Measurements from ENCODE around the gene RANBP1.

RANBP1 gene

DNA sequence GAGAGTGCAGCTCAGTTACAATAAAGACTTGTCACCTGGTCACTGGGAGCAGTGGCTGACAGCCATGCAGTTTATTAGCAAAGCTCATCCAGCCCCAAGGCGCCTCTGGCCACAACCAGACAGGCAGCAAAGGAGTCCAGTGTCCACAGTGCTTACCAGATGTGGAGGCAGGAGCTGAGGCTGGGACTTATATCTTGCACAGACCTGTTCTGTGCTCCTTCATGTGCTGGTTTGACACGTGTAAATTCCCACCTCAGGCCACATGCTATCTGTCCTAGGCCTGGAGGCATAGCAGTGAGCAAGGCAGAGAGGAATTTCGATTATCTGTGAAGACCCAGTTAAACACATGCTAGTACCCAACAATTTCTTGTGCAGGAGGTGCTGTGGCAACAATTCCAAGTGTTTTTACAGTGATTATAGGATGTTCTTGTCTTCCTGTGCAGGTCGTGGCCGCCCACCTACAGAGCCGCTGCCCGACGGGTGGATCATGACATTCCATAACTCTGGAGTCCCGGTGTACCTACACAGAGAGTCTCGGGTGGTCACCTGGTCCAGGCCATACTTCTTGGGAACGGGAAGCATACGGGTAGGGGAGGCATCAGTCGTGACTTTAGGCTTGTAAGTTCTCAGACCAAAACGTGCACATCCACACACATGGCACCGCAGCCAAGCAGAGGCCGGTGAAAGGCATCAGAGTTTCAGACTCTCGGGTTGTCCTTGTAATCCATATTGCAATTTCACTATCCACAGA lies 26.5 kb upstream of the RANBP1 start:
- DNase-seq: no peak

DNA sequence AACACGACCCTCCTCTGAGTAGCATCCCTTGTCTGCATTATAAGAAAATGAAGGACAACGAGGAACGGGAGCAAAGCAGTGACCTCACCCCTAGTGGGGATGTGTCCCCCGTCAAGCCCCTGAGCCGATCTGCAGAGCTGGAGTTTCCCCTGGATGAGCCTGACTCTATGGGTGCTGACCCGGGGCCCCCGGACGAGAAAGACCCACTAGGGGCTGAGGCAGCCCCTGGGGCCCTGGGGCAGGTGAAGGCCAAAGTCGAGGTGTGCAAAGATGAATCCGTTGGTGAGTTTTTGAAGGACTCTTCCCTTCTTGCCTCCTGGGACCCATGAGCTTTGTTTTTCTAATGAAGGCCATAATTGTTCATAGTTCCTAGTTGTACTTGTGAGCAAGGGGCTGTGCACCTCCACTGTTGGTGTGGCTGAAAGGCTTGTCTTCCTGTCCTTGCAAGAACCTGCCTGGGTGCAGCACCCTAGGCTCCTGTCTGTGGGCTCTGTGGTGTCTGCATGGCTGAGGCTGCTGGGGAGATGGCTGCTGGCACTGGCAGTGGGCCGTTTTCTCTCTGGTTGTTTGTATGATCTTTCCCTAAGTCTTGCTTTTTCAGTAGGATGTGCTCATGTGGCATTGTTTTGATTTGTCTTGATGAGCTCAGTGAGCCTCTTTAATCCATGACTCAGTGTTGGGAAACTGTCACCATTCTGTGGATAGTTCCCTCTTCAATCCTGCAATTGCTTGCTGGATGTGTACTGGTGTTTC lies 25.8 kb upstream of the RANBP1 start:
- no peak for DNase-seq

DNA sequence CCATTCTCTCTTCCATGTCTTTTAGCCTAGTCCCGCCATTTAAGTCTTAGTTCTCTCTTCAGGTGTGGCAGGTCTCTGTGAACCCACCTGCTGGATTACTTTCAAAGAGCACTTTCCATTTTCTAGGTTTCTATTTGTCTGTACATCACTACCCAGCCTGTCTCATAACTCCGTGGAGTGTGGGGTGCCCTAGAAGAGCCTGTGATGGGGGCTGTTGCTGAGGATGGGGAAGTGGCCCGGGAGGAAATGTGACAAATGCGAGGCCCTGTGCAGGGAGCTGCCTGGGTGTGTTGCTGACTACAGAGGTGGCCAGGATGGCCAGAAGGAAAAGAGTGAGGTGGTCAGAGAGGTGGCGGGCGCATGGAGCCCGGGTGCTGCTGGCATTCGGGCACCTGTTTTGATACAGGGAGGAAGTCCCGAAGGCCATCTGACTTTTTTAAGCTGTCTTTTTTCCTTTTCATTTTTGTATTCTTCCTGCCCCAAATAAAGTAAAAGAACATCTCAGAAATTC lies 25.1 kb upstream of the RANBP1 start:
- DNase-seq: no peak

DNA sequence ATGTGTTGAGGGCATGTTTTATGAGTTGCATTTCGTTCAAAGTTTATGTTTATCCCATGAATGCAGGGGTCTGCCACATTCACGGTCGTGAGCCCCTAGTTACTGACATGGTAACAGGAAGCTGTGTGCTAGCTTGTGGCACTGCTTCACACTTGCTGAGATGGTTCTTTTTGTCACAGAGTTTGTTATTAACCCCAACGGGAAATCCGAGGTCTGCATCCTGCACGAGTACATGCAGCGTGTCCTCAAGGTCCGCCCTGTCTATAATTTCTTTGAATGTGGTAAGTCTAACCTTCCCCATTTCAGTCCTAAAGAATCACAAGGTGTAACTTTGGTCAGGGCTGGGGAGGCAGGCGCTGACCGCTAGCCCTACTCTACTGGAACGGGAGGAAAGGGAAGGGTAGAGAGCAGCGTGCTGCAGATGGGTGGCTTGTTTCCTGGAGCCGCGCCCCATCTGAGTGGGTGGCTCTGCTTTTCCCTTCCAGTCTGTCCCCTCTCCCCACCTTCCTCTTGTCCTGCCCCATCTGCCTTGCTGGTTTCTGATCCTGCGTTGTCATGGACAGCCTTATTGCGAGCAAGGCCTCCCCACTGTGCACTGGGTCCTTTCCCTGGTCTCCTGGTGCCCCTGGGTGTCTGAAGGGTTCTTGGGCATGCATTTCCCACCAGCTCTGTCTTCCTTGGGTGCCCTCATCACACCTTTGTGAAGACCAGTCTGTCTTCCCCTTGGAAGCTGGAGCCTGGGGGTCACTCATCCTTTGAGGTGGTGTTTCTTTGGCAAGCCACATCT lies 24.0 kb upstream of the RANBP1 start:
- DNase-seq: no peak

DNA sequence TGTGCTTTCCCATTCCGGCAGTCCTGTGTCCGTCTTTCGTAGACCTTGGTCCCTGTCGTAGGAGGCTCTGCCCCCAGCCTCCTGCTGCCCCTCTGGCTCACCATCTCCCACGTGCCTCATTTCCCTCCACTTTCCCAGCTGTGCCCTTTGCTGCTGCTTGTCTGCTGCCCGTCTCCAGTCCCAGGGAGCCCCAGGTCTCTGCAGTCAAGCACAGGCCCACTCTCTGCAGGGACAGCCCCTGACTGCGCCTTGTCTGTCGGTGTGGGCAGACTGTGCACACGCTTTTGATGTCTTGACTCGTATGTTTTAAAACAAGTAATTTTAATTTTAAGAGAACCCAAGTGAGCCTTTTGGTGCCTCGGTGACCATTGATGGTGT lies 23.4 kb upstream of the RANBP1 start:
- DNase-seq: no peak

DNA sequence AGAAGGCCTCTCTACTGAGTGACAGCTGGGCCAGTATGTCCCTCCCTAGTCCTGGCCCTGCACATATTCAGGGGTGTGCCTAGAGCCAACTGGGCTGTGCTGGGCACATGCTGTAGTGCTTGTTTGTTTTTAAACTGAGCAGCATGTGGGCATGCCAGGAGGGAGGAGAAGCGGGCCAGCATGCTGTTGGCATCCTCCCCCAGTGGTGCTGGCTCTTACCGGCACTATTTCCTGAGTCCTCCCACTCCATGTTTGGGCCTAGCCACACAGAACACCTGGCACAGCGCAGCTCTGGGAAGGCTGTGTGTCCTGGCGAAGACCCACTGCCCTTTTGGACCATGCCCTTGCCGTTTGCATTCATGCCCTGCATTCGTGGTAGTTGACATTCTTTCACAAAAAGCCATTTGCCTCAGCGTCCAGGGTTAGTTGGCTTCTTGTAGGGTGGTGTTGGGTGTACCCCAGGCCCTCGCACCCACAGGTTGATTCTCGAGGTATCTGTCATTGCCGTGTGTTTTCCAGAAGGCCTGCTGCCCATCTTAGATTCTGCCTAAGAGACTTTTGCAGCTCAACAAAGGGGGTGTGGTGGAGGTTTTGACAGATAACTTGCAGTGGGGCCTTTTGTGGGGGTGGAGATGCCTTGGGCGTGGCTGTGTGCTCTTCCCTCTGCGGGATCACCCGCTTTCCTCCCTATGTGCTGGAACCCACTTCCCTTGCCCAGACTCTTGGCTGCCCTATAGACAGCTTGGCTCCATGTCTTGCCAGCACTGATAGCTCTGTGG lies 22.3 kb upstream of the RANBP1 start:
- DNase-seq: no peak

DNA sequence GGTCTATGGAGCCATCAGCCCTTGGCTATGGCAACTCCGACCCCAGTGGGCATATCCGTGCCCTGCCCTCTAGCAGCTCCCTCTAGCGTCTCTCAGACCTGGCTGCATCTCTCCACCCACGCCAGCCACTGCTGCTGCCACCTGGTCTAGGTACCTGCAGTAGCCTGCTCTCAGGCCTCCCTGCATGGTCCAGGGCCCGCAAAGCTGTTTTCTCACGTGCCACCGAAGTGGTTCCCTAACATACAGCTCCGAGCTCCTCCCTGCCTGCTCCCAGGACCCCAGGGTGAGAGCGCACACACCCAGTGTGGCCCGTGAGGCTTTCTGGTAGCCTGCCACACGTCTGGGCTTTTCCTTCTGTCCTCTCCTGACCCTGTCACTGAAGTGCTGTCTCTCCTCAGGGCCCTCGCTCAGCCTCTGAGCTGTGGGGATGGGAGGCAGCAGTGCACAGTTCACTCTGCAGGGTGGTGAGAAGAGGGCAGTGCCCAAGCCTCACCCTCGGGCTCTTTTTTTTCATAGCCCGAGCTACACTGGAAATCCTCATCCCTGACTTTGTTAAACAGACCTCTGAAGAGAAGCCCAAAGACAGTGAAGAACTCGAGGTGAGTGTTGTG lies 21.6 kb upstream of the RANBP1 start:
- no peak for DNase-seq

DNA sequence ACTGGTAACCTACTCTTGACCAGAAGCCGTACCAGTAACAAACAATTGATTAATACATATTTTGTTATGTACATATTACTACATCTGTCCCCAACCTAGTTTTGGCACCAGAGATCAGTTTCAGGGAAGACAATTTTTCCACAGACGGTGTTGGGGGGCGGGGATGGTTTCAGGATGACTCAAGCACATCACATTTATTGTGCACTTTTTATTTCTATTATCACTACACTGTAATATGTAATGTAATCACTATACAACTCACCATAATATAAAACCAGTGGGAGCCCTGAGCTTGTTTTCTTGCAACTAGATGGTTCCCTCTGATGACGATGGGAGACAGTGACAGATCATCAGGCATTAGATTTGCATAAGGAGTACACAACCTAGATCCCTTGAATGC lies 20.4 kb upstream of the RANBP1 start:
- no peak for DNase-seq

DNA sequence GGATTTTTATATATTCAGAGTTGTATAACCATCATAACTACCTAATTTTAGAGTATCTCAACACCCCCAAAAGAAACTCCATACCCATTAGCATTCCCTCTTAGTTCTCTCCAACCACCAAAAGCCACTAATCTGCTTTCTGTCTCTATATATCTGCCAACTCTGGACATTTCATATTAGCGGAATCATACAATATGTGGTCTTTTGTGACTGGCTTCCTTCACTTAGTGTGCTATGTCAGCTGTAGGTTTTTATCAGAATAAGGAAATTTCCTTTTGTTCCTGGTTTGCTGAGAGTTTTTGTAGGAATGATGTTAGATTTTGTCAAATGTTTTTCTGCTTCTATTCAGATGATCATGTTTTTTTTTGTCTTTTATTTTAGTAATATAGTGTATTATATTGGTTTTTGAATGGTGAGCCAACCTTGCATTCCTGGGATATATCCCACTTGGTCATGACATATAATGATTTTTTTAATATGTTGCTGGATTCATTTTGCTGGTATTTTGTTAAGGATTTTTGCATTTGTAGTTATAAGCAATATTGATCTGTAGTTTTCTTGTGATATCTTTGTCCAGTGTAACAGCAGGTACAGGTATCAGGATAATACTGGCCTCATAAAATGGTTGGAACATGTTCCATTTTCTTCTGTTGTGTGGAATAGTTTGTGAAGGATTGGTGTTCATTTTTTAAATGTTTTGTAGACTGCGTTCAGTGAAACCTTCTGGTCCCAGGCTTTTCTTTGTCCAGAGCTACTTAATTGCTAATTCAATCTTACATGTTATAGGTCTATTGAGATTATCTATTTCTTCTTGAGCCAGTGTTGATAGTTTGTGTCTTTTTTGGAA lies 19.1 kb upstream of the RANBP1 start:
- DNase-seq: no peak

DNA sequence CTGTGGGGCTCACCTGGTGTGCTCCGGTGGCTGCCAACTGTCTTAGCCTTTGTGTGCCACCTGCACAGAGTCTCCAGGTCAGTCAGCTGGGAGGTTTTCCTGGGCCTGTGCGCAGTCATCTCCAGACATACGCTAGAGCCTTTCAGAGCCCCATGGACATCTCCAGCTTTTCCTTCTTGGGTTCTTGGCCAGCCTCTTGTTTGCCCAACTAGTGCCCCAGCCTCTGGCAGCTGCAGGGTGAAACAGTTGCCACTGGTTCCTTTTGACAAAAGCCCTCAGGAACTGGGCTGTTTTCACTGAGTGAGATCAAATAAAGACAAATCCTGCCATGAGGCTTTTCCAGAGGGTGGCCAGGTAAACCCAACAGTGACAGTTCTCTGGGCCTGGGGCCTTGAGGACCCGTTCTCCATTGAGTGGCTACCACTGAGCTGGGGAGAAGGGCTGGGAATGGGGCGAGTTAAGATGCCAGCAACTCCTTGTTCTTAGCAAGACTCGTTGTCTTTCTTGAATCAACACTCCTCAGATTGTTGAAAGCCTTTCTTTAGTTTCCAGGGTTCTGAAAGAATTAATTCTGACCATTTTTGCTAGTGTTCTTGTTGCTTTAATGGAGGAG lies 16.7 kb upstream of the RANBP1 start:
- no peak for DNase-seq

DNA sequence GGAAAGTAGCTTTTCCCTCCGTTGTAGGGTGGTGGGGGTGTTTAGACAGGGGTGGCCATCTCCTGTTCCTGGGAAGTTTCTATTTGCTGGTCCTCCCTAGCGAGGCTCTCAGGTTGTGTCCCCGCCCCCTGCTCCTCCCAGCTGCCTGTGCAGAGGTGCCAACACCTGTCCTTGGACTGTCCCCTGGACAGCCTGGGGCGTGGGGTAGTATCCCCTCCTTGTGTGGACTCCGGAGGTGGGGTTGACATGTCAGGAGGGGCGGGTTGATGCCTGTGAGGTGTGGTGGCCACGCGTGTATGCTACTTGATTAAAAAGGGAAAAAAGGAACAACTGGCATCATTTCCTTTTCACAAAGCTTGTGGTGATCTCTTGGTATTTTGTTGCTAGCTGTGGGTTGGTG lies 14.3 kb upstream of the RANBP1 start:
- DNase-seq: no peak

DNA sequence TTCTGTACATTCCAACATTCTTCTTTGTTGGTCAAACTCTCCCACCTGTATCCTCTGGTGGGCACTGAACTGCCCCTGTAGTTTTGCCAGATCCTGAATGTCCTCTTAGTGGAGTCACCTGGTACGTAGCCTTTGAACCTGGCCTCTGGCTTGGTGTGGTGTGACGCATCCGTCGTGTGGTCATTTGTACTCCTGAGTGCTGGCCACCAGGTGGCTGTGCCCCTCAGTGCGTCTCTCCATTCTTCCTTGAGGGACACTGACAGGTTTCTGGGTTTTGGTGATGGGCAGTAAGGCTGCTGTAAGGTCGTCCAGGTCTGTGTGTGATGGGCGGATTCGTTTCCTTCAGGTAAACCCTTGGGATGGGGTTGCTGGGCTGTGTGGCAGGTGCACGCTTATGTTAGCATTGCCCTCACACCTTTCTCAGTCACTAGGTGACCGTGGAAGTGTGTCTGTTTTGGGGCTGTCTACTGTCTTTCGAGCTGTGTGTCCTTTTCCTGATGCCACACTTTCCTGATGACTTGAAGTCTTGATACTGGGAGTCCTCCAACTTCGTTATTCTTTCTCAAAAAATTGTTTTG lies 13.6 kb upstream of the RANBP1 start:
- no peak for DNase-seq

DNA sequence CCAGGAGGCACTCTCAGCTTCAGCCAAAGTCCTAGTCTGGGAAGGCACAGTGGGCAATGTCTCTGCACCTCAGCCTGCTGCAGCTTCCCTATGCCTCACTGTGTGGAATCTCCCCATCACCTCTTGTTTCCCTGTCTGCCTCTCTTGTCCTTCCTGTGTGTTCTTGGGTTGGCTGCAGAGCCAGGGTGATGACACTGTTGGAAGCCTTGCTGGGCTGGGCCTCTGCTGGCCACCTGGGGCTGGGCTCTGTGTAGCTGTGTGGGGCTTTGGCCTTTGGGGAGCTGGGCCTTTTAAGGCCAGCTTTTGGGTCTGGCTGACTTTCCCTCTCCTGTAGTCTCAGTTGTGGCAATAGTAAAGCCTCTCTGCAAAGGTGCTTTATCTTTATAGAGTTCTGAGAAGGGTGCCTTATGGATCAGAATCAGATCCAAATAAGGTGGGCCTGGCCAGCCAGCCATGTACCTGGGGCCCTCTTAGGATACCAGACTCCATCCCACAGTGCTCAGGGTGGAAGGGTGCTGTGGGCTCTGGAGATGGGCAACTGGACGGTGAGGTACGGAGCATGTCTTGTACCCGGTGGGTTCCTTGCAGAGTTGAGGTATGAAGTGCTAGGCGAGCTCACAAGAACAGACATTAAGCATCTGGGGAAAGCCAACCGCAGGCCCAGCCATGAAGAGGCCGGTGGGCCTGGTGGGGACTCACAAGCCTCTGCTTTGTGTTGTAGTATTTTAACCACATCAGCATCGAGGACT lies 10.3 kb upstream of the RANBP1 start:
- DNase-seq: no peak

DNA sequence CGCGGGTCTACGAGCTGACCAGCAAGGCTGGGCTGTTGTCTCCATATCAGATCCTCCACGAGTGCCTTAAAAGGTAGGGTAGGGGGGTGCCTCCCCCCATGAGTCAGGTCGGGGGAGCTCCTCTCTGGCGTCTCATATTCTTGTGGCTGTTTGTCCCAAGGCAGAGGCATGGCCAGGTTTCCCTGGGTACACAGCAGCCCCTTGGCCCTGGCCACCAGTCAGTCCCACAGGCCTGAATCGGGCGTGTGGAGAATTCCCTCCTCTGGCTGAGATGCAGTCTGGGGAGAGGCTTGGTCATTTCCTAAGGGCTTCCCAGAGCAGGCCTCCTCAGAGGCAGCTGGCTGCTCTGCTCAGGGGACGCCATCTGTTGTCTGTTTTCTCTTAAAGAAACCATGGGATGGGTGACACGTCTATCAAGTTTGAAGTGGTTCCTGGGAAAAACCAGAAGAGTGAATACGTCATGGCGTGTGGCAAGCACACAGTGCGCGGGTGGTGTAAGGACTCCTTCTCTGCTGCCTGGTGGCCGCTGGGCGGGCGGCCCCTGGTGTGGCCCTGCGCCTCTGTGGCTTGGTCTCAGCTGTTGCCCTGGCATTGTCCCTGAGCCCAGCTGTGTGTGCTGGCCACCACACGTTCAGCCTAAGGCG lies 9.6 kb upstream of the RANBP1 start:
- no peak for DNase-seq

DNA sequence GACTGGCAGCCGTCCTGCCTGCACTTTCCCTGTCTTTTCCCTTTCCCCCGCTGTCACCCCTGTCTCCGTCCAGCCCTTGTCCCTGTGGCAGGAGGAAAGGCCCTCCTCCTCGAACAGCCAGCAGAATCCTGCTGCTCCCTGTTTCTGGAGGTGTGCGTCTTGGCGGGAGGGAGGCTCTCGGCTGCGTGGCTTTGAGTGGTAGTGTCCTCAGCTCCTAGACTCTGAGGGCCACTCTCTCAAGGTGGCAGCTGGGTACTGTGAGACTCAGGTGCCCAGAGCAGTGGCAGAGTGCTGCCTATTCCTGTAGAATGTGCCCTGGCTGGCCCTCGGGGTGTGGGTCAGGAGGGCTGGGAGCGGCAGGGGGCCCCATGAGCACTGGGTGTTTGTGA lies 9.1 kb upstream of the RANBP1 start:
- DNase-seq: no peak

DNA sequence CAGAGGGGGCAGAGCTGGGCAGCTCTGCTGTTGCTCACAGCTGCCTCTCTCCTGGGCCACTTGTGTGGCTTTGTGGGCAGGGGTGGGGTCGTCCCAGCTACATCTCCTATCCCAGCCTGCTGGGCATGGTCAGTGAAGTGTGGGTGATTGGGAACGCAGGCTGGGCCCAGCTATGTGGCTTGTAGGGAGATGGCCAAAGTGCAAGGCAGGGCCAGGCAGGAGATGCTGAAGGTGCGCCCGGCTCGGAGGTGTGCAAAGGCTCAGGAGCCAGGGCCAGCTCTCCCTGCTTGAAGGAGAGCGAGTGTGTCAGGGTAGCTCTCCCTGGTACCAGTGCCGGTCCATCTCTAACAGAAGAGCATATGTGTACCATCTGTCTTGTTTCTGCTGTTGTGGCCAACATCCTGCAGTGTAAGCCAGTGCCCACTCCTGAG lies 8.4 kb upstream of the RANBP1 start:
- no peak for DNase-seq

DNA sequence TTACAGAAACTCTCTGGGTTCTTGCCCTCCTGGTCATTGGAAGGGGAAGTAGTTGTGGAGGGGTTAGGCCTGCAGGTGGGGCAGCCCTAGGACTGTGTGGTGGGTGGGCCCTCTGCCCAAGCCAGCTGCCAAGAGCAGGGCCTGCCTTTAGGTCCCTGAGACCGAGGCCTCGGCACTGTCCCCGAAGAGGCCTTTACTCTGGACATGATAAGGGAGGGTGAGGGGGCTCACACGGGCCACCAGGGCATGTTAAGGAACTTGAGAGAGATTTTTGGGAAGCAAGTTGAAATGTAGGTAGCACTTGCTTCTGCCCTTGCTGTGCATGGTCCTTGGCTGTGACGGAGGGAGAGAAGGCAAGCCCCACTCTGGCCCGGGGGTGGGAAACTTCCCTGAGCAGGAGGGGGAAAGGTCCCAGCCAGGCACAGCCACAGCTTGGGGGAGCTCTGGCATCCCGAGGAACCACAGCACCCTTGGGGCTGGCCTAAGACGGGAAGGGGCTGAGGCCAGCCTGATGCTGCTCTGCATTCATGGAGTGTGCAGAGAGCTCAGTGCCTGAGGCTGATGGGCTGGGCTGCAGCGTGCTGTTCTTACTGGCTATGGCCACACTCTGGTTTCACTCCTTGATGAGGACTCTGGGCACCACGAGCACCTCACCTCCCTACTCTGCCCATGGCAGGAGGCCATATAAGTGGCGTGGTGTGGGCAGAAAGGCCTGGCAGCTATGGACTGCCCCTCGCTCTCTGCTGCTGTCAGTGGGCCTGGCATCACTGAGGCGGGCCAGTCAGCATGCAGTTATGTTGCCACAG lies 7.8 kb upstream of the RANBP1 start:
- DNase-seq: no peak

DNA sequence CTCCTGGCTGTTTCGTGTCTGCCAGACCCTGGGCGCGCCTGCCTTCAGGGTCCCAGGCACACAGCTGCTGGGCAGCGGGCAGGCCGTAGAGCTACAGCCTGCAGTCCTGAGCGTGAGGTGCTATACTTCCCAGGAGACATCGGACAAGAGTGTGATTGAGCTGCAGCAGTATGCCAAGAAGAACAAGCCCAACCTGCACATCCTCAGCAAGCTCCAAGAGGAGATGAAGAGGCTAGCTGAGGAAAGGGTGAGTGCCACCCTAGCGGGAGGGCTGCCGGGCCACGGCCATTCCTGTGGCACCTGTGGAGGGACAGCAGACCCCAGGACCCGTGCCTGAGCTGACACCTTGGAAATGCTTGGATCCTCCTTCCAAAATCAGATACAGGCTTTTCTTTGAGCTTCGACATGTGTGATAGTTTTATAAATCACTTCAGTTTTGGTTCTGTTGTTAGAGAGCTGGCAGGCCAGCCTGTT lies 7.1 kb upstream of the RANBP1 start:
- no peak for DNase-seq
